Stimulated activated CD8-positive, alpha-beta memory T cell treated with anti-CD3 and anti-CD28 coated beads, Interleukin-2, amount 100 ng/mL, for 1 hour (primary cell): Measurements from ENCODE around the gene CYB5R2.

Source experiments
- DNase-seq, 2 donors: peaks; one replicate each; pipeline ENCODE4 v3.0.0-alpha.2; 2020; ENCODE audit warnings: low read depth in 2 of 2

CYB5R2 gene

GRCh38 chr11:7672960-7673723, at the start of gene CYB5R2:
Gene CYB5R2, minus strand, starts transcription at chr11:7673500. Its CDS starts 675 bp downstream, at chr11:7672825.
- DNase-seq: no peak

GRCh38 chr11:7714786-7715185, 41.5 kb upstream of the CYB5R2 start:
- DNase-seq: no peak

GRCh38 chr11:7706377-7706776, 33.1 kb upstream of the CYB5R2 start, which contains the start of gene OVCH2:
Gene OVCH2, minus strand, starts transcription at chr11:7706477. Its CDS starts 83 bp downstream, at chr11:7706394.
- no peak for DNase-seq

- no peak for DNase-seq
Observed at GRCh38 chr11:7703740-7704139, 30.4 kb upstream of the CYB5R2 start.

- DNase-seq: no peak
Observed at GRCh38 chr11:7696424-7696823, 23.1 kb upstream of the CYB5R2 start.

- DNase-seq: no peak
Observed at GRCh38 chr11:7694235-7694634, 20.9 kb upstream of the CYB5R2 start.

GRCh38 chr11:7692426-7692825, 19.1 kb upstream of the CYB5R2 start:
- no peak for DNase-seq

GRCh38 chr11:7691759-7692350, 18.6 kb upstream of the CYB5R2 start:
- no peak for DNase-seq

GRCh38 chr11:7690648-7691047, 17.3 kb upstream of the CYB5R2 start:
- DNase-seq: no peak

- DNase-seq: no peak
Observed at GRCh38 chr11:7689239-7689638, 15.9 kb upstream of the CYB5R2 start.

GRCh38 chr11:7688238-7688826, 15.0 kb upstream of the CYB5R2 start:
- no peak for DNase-seq

GRCh38 chr11:7687386-7687785, 14.1 kb upstream of the CYB5R2 start:
- no peak for DNase-seq

GRCh38 chr11:7686761-7687160, 13.5 kb upstream of the CYB5R2 start:
- DNase-seq: no peak

- no peak for DNase-seq
Observed at GRCh38 chr11:7683571-7683970, 10.3 kb upstream of the CYB5R2 start.

GRCh38 chr11:7677796-7678201, 4.5 kb upstream of the CYB5R2 start:
- DNase-seq: no peak

- no peak for DNase-seq
Observed at GRCh38 chr11:7677071-7677470, 3.8 kb upstream of the CYB5R2 start.

- DNase-seq: no peak
Observed at GRCh38 chr11:7675631-7676030, 2.3 kb upstream of the CYB5R2 start.

- DNase-seq: no peak
Observed at GRCh38 chr11:7673724-7674434, 579 bp upstream of the CYB5R2 start.

GRCh38 chr11:7672276-7672959, 882 bp downstream of the CYB5R2 start:
- no peak for DNase-seq

- DNase-seq: no peak
Observed at GRCh38 chr11:7671347-7672215, 1.7 kb downstream of the CYB5R2 start.

GRCh38 chr11:7670641-7671040, 2.7 kb downstream of the CYB5R2 start:
- no peak for DNase-seq
